ENCODE results near the gene PTGES3L. TPM values are rescaled to one million over a fixed set of nuclear protein-coding genes. Genes with fewer than 3 reads are reported as not detected.
"Not testable (repeated sequence)": the region's sequence is repeated elsewhere in the genome, so short reads cannot be mapped to it uniquely, and the experiment has no call there.

The PTGES3L gene
- total and polyA plus RNA-seq, 2 donors (not counting 1 experiment from before 2014, with no cell fraction given), result 0.17 to 1.7 TPM

DNA sequence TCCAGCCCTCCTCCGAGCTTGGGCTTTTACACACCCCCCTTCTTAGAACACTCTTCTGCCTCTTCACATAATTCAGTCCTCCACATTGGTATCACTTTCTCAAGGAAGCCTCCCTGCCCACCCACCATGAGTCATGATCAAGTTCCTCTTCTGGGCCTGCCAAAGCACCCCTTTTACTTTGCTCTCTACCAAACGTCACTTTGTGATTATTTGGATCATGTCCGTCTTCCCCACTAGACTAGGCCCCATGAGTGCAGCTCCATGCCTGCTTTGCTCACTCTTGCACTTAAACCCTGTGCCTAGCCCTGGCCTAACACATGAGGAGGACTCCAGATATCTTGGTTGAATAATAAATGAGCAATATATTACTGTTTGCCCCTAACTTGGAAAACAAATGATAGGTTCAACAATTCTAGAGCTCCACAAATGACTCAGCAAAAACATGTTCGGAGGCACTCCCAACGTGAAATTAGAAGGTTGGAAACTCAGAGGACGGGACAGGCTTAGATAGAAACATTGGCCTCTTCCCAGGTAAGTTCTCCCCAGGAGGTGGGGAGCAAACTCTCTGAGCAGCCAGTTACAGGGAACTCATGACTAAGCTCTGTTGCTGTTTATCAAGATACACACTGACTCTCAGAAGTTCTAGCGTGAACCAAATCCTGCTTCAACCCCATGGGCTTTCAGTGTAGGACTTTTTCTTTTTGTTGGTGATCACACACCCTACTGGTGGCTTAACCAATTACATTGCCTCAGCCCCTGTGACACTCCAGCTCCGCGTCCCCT is 51.0 kb downstream of the PTGES3L start:
- H3K36me3 ChIP-seq (ENCODE audit: control insufficient read depth, insufficient read depth, low read length), result no peaks in the 10 kb centered on the region
- peak; percentile 82 to 90 for DNase-seq (ENCODE audit: low read depth in 2 of 2)
- H3K9me3 ChIP-seq (ENCODE audit: control insufficient read depth, insufficient read depth, low read depth, low read length), result no peaks in the 10 kb centered on the region
- no peak for TF ChIP-seq EZH2 (IDR thresholded peaks at IDR 0.05; ENCODE audit: low read length, missing control alignments)
- TF ChIP-seq CTCF (conservative IDR thresholded peaks at IDR 0.05 in 1 of 2, IDR thresholded peaks at IDR 0.05 in 1 of 2; ENCODE audit: low read depth in 1 of 2, low read length in 2 of 2), result peak; percentile 52 to 66
- H3K4me3 ChIP-seq (replicated peaks in 1 of 4; ENCODE audit: control extremely low read depth in 1 of 4, insufficient read depth in 1 of 4, low read depth in 3 of 4, low read length in 4 of 4), result no peak overlapping the region
- H4K20me1 ChIP-seq (ENCODE audit: control insufficient read depth, extremely low read depth, insufficient read depth, low read length), result no peaks in the 10 kb centered on the region
- H2AFZ ChIP-seq (ENCODE audit: low read length), result peak overlapping the region; percentile 30
- H3K27ac ChIP-seq (ENCODE audit: insufficient read depth, low read length), result peak overlapping the region; percentile 1
- no peaks in the 10 kb centered on the region for H3K79me2 ChIP-seq (ENCODE audit: control insufficient read depth, insufficient read depth, low read length)
- no peak overlapping the region for H3K9ac ChIP-seq (ENCODE audit: insufficient read depth, low read length)
- H3K4me2 ChIP-seq (ENCODE audit: extremely low read depth, insufficient read depth, low read length), result no peak overlapping the region
- no peaks in the 10 kb centered on the region for H3K27me3 ChIP-seq (ENCODE audit: control insufficient read depth, insufficient read depth, low read length)
- no peaks in the 10 kb centered on the region for H3K4me1 ChIP-seq (ENCODE audit: control insufficient read depth, extremely low read depth, insufficient read depth, low read length)

DNA sequence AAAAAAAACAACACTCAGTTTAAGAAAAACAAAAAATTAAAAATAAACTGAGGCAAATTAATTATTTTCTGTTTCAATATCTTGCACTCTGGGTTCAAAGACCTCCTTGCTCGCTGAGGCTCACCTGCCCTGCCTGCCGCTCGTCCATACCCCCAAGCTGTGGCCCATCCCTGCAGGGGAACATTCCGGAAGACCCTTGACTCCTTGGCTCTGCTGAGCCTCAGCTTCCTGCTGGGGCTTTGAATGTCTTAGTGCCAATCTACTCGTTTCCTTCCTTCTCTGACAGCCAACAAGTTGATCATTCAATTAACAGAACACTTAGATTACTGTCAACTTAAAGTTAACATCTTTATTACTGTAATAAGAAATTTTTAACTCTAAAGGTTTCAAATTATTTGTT is 55.0 kb downstream of the PTGES3L start:
- H3K79me2 ChIP-seq (ENCODE audit: control insufficient read depth, insufficient read depth, low read length), result no peaks in the 10 kb centered on the region
- H3K4me2 ChIP-seq (ENCODE audit: extremely low read depth, insufficient read depth, low read length), result no peak overlapping the region
- TF ChIP-seq EZH2 (IDR thresholded peaks at IDR 0.05; ENCODE audit: low read length, missing control alignments), result no peak
- TF ChIP-seq CTCF (conservative IDR thresholded peaks at IDR 0.05 in 1 of 2, IDR thresholded peaks at IDR 0.05 in 1 of 2; ENCODE audit: low read depth in 1 of 2, low read length in 2 of 2), result no peak
- H4K20me1 ChIP-seq (ENCODE audit: control insufficient read depth, extremely low read depth, insufficient read depth, low read length), result no peaks in the 10 kb centered on the region
- no peak for DNase-seq (ENCODE audit: low read depth in 2 of 2)
- peaks cover 6% of the 10 kb centered on the region for H3K27me3 ChIP-seq (ENCODE audit: control insufficient read depth, insufficient read depth, low read length)
- no peak overlapping the region for H3K9ac ChIP-seq (ENCODE audit: insufficient read depth, low read length)
- no peaks in the 10 kb centered on the region for H3K9me3 ChIP-seq (ENCODE audit: control insufficient read depth, insufficient read depth, low read depth, low read length)
- H2AFZ ChIP-seq (ENCODE audit: low read length), result no peak overlapping the region
- H3K4me1 ChIP-seq (ENCODE audit: control insufficient read depth, extremely low read depth, insufficient read depth, low read length), result no peaks in the 10 kb centered on the region
- H3K4me3 ChIP-seq (replicated peaks in 1 of 4; ENCODE audit: control extremely low read depth in 1 of 4, insufficient read depth in 1 of 4, low read depth in 3 of 4, low read length in 4 of 4), result no peak overlapping the region
- no peak overlapping the region for H3K27ac ChIP-seq (ENCODE audit: insufficient read depth, low read length)
- no peaks in the 10 kb centered on the region for H3K36me3 ChIP-seq (ENCODE audit: control insufficient read depth, insufficient read depth, low read length)

- H3K27me3 ChIP-seq (ENCODE audit: control insufficient read depth, insufficient read depth, low read length), result not testable (repeated sequence)
Measured at GRCh38 chr17:42923472-42923871, 56.4 kb downstream of the PTGES3L start.

More at GRCh38 chr17:42923472-42923871, 56.4 kb downstream of the PTGES3L start:
- not testable (repeated sequence) for H3K9me3 ChIP-seq (ENCODE audit: control insufficient read depth, insufficient read depth, low read depth, low read length); H3K36me3 ChIP-seq (ENCODE audit: control insufficient read depth, insufficient read depth, low read length); H4K20me1 ChIP-seq (ENCODE audit: control insufficient read depth, extremely low read depth, insufficient read depth, low read length); H3K4me2 ChIP-seq (ENCODE audit: extremely low read depth, insufficient read depth, low read length); H2AFZ ChIP-seq (ENCODE audit: low read length); H3K79me2 ChIP-seq (ENCODE audit: control insufficient read depth, insufficient read depth, low read length); DNase-seq (ENCODE audit: low read depth in 2 of 2); H3K4me3 ChIP-seq (replicated peaks in 1 of 4; ENCODE audit: control extremely low read depth in 1 of 4, insufficient read depth in 1 of 4, low read depth in 3 of 4, low read length in 4 of 4); H3K9ac ChIP-seq (ENCODE audit: insufficient read depth, low read length); H3K4me1 ChIP-seq (ENCODE audit: control insufficient read depth, extremely low read depth, insufficient read depth, low read length); H3K27ac ChIP-seq (ENCODE audit: insufficient read depth, low read length)
